Activated CD4-positive, alpha-beta memory T cell treated with anti-CD3 and anti-CD28 coated beads, Interleukin-2, amount 10 ng/mL, durations not matched to agents 7 days and 5 days (primary cell): ENCODE data around the gene TMEM196. TPM values are rescaled to one million over a fixed set of nuclear protein-coding genes. Genes with fewer than 3 reads are reported as not detected.
"Not testable (repeated sequence)": the region's sequence is repeated elsewhere in the genome, so short reads cannot be mapped to it uniquely, and the experiment has no call there.

Experiments
- CTCF ChIA-PET: fragments of 350-600 bp; sonication (Branson Sonifier 250); formaldehyde crosslinking; loops from one replicate; lab custom pipeline; 2021; ENCODE audit warnings: antibody characterized with exemption, inconsistent platforms; lab: Charles Lee
- POLR2A ChIA-PET: fragments of 350-600 bp; sonication (Branson Sonifier 250); formaldehyde crosslinking; loops from one replicate; lab custom pipeline; 2021; ENCODE audit warnings: antibody characterized with exemption; lab: Charles Lee
- DNase-seq: peaks from one replicate; pipeline ENCODE4 v3.0.0-alpha.2; 2020
- H3K27ac Mint-ChIP-seq: one replicate; pipeline ENCODE4 v1.8.0; 2021; ENCODE audit warnings: mild to moderate bottlenecking, mixed read lengths
- H3K27me3 Mint-ChIP-seq: one replicate; pipeline ENCODE4 v1.8.0; 2021; ENCODE audit warnings: mixed read lengths
- H3K36me3 Mint-ChIP-seq: one replicate; pipeline ENCODE4 v1.8.0; 2021; ENCODE audit warnings: low read depth, mixed read lengths
- H3K4me1 Mint-ChIP-seq: one replicate; pipeline ENCODE4 v1.8.0; 2021; ENCODE audit warnings: mixed read lengths
- H3K4me3 Mint-ChIP-seq: one replicate; pipeline ENCODE4 v1.8.0; 2021; ENCODE audit warnings: mild to moderate bottlenecking, mixed read lengths
- H3K9me3 Mint-ChIP-seq: one replicate; pipeline ENCODE4 v1.8.0; 2021; ENCODE audit warnings: mixed read lengths
- total RNA-seq, 2 experiments: library from RNA; stranded (reverse); gene quantifications; one replicate each; pipeline ENCODE4 v1.2.3, GENCODE V29; 2021

Gene TMEM196
- total RNA-seq, 2 experiments from 2014 or later = not detected

- ChIA-PET CTCF (interaction anchor here (1.4 to 4.4 kb wide), 2 partner anchors 9 to 13 kb away, joined by 5 to 28 read pairs; partner anchors contain the start of gene POLR1F), POLR2A (no interaction called here)
- no peaks in the 10 kb centered on the region for H3K9me3 Mint-ChIP-seq
- no peak overlapping the region for H3K4me3 Mint-ChIP-seq
- DNase-seq = no peak
- H3K27me3 Mint-ChIP-seq = no peaks in the 10 kb centered on the region
- H3K36me3 Mint-ChIP-seq = peaks cover 28% of the 10 kb centered on the region
- H3K4me1 Mint-ChIP-seq = peaks cover 2% of the 10 kb centered on the region
- no peak overlapping the region for H3K27ac Mint-ChIP-seq
These were observed 72.5 kb downstream of the TMEM196 start for GRCh38 chr7:19700936-19701335.

- DNase-seq = no peak
- no peak overlapping the region for H3K27ac Mint-ChIP-seq
- peaks cover 28% of the 10 kb centered on the region for H3K36me3 Mint-ChIP-seq
- no peaks in the 10 kb centered on the region for H3K9me3 Mint-ChIP-seq
- H3K4me3 Mint-ChIP-seq = no peak overlapping the region
- ChIA-PET CTCF (interaction anchor here (4.4 kb wide), 1 partner anchor 11 kb away, joined by 28 read pairs; the partner anchor contains the start of gene POLR1F), POLR2A (no interaction called here)
- H3K4me1 Mint-ChIP-seq = no peaks in the 10 kb centered on the region
- H3K27me3 Mint-ChIP-seq = no peaks in the 10 kb centered on the region
These were observed 75.1 kb downstream of the TMEM196 start for GRCh38 chr7:19698331-19698730.

- POLR2A ChIA-PET = interaction anchor here (0.6 kb wide), 1 partner anchor 12 kb away, joined by 3 read pairs; no protein-coding TSS in a partner anchor
- no peak for DNase-seq
- Mint-ChIP-seq H3K27me3 (no peaks in the 10 kb centered on the region), H3K4me1 (no peaks in the 10 kb centered on the region), H3K4me3 (no peak overlapping the region), H3K9me3 (no peaks in the 10 kb centered on the region), H3K27ac (no peak overlapping the region), H3K36me3 (peaks cover 18% of the 10 kb centered on the region)
- CTCF ChIA-PET = interaction anchor here (1.3 to 1.4 kb wide), 2 partner anchors 12 to 17 kb away, joined by 3 to 4 read pairs; partner anchors contain the start of gene POLR1F
These were observed 76.5 kb downstream of the TMEM196 start for GRCh38 chr7:19696926-19697325.

- no peak overlapping the region for H3K4me3 Mint-ChIP-seq
These were observed 81.1 kb downstream of the TMEM196 start for GRCh38 chr7:19692111-19692828.

GRCh38 chr7:19690736-19691135 lies 82.7 kb downstream of the TMEM196 start:
- POLR2A ChIA-PET = no interaction called here
- no peaks in the 10 kb centered on the region for H3K9me3 Mint-ChIP-seq
- H3K4me3 Mint-ChIP-seq = no peak overlapping the region
- H3K27me3 Mint-ChIP-seq = no peaks in the 10 kb centered on the region
- H3K27ac Mint-ChIP-seq = no peak overlapping the region
- CTCF ChIA-PET = no interaction called here
- no peak for DNase-seq
- H3K4me1 Mint-ChIP-seq = no peaks in the 10 kb centered on the region
- no peaks in the 10 kb centered on the region for H3K36me3 Mint-ChIP-seq

More at GRCh38 chr7:19692111-19692828, 81.1 kb downstream of the TMEM196 start:
- Mint-ChIP-seq H3K4me1 (no peaks in the 10 kb centered on the region), H3K27me3 (no peaks in the 10 kb centered on the region), H3K9me3 (no peaks in the 10 kb centered on the region), H3K27ac (no peak overlapping the region), H3K36me3 (no peaks in the 10 kb centered on the region)
- ChIA-PET POLR2A (no interaction called here), CTCF (no interaction called here)
- DNase-seq = no peak

GRCh38 chr7:19689130-19689529 lies 84.3 kb downstream of the TMEM196 start:
- H3K4me1 Mint-ChIP-seq, DNase-seq, H3K27ac Mint-ChIP-seq, H3K9me3 Mint-ChIP-seq, POLR2A ChIA-PET, H3K36me3 Mint-ChIP-seq, CTCF ChIA-PET, H3K4me3 Mint-ChIP-seq, H3K27me3 Mint-ChIP-seq: not testable (repeated sequence)

- Mint-ChIP-seq H3K27me3 (no peaks in the 10 kb centered on the region), H3K4me3 (no peak overlapping the region), H3K27ac (no peak overlapping the region), H3K9me3 (no peaks in the 10 kb centered on the region), H3K4me1 (peaks cover 8% of the 10 kb centered on the region), H3K36me3 (no peaks in the 10 kb centered on the region)
- DNase-seq = no peak
- POLR2A ChIA-PET = no interaction called here
- CTCF ChIA-PET = no interaction called here
These were observed 91.8 kb downstream of the TMEM196 start for GRCh38 chr7:19681596-19681995.

- Mint-ChIP-seq H3K4me3 (no peak overlapping the region), H3K27me3 (no peaks in the 10 kb centered on the region), H3K4me1 (peaks cover 8% of the 10 kb centered on the region), H3K36me3 (no peaks in the 10 kb centered on the region), H3K27ac (no peak overlapping the region), H3K9me3 (no peaks in the 10 kb centered on the region)
- ChIA-PET POLR2A (no interaction called here), CTCF (no interaction called here)
- no peak for DNase-seq
These were observed 96.2 kb downstream of the TMEM196 start for GRCh38 chr7:19677180-19677579.

- DNase-seq = no peak
- Mint-ChIP-seq H3K4me1 (peaks cover 8% of the 10 kb centered on the region), H3K27me3 (no peaks in the 10 kb centered on the region), H3K36me3 (no peaks in the 10 kb centered on the region), H3K9me3 (no peaks in the 10 kb centered on the region), H3K27ac (no peak overlapping the region), H3K4me3 (no peak overlapping the region)
- ChIA-PET POLR2A (no interaction called here), CTCF (no interaction called here)
These were observed 97.6 kb downstream of the TMEM196 start for GRCh38 chr7:19675816-19676215.

- DNase-seq = no peak
- Mint-ChIP-seq H3K4me1 (peaks cover 8% of the 10 kb centered on the region), H3K36me3 (no peaks in the 10 kb centered on the region), H3K27me3 (no peaks in the 10 kb centered on the region), H3K4me3 (no peak overlapping the region), H3K9me3 (no peaks in the 10 kb centered on the region), H3K27ac (no peak overlapping the region)
- ChIA-PET CTCF (interaction anchor here (1.1 kb wide), 1 partner anchor 35 kb away, joined by 4 read pairs; the partner anchor contains the start of gene POLR1F), POLR2A (no interaction called here)
These were observed 99.0 kb downstream of the TMEM196 start for GRCh38 chr7:19674266-19674960.

- H3K4me3 Mint-ChIP-seq = no peak overlapping the region
- H3K27me3 Mint-ChIP-seq = no peaks in the 10 kb centered on the region
- no peaks in the 10 kb centered on the region for H3K36me3 Mint-ChIP-seq
- DNase-seq = no peak
- no peaks in the 10 kb centered on the region for H3K9me3 Mint-ChIP-seq
- ChIA-PET POLR2A (no interaction called here), CTCF (no interaction called here)
- no peaks in the 10 kb centered on the region for H3K4me1 Mint-ChIP-seq
- no peak overlapping the region for H3K27ac Mint-ChIP-seq
These were observed 102.6 kb downstream of the TMEM196 start for GRCh38 chr7:19670806-19671205.
